Testis (tissue), 2 donors: ENCODE data around the gene PSEN1.

Experiments
- CTCF ChIP-seq, 3 experiments: fragments of 450-650 bp in 2 of 3; fragments of 200-600 bp in 1 of 3; sonication (generic) in 1 of 3; IDR thresholded peaks; one replicate each; pipeline ENCODE4 v1.5.1; 2016 to 2019; ENCODE audit warnings: antibody characterized with exemption in 3 of 3, mild to moderate bottlenecking in 2 of 3, moderate library complexity in 1 of 3
- POLR2A ChIP-seq: fragments of 450-650 bp; IDR thresholded peaks from one replicate; pipeline ENCODE4 v1.6.1; 2017; ENCODE audit warnings: antibody characterized with exemption, mild to moderate bottlenecking, moderate library complexity

- TF ChIP-seq CTCF (IDR thresholded peaks at IDR 0.05) (no peak), POLR2A (no peak)
These were observed 30.1 kb downstream of the PSEN1 start for GRCh38 chr14:73166399-73166798.
